Left lung (tissue), 10 donors: ENCODE measurements around the gene WNT3A. TPM values are rescaled to one million over a fixed set of nuclear protein-coding genes. Genes with fewer than 3 reads are reported as not detected.

Source experiments
- ATAC-seq: fragments of 200-7000 bp; cut with Tn5 transposase; one replicate; pipeline ENCODE4 v1.9.1; 2020; ENCODE audit warnings: moderate library complexity
- DNase-seq, 4 donors: peaks; one replicate each; pipeline ENCODE4 v3.0.0-alpha.2; 2013 to 2020
- H3K27ac ChIP-seq, 2 donors: fragments of 200-600 bp; sonication (generic) in 1 of 2; one replicate each; pipeline versions ENCODE4 v1.5.0 to v1.8.0; 2020 to 2021
- H3K27me3 ChIP-seq, 2 donors: fragments of 200-600 bp; sonication (generic) in 1 of 2; one replicate each; pipeline versions ENCODE4 v1.5.0 to v1.8.0; 2020 to 2021
- H3K36me3 ChIP-seq, 2 donors: fragments of 200-600 bp; sonication (generic) in 1 of 2; one replicate each; pipeline versions ENCODE4 v1.5.0 to v1.8.0; 2020 to 2021
- H3K4me1 ChIP-seq, 2 donors: fragments of 200-600 bp; one replicate each; pipeline ENCODE4 v1.8.0; 2021
- H3K4me3 ChIP-seq, 2 donors: fragments of 200-600 bp; sonication (generic) in 1 of 2; one replicate each; pipeline versions ENCODE4 v1.5.0 to v1.8.0; 2020 to 2021; ENCODE audit warnings: mild to moderate bottlenecking in 1 of 2
- H3K9me3 ChIP-seq, 2 donors: fragments of 200-600 bp; sonication (generic) in 1 of 2; one replicate each; pipeline versions ENCODE4 v1.5.0 to v1.8.0; 2020 to 2021
- CTCF ChIP-seq, 2 donors: fragments of 200-600 bp; sonication (generic) in 1 of 2; IDR thresholded peaks; one replicate each; pipeline versions ENCODE4 v1.5.0 to v1.8.0; 2021; ENCODE audit warnings: antibody characterized with exemption in 2 of 2
- intact Hi-C, 2 donors: fragments of 100-400 bp; cut with DNase I; formaldehyde crosslinking; loops; one replicate each; pipeline versions ENCODE4 v1.11.2 to v1.14.2; 2022
- polyA plus RNA-seq, 6 donors: library from polyadenylated mRNA; unstranded; fragments of 120-200 nt; gene quantifications; one replicate each; pipeline ENCODE4 v1.2.1, GENCODE V29; 2013; ENCODE audit not compliant: insufficient read length in 6 of 6
- total RNA-seq, 2 donors: library from RNA; stranded (reverse); fragmentation: NEBNext Ultra II Directional; extraction: Animal tissue kit (Norgen Biotek cat#: 25700); gene quantifications; one replicate each; pipeline ENCODE4 v1.2.1, GENCODE V29; 2021
- donor health status: DM: no; HTN: yes; CAD: no.
- donor health status: DM: no; HTN: no; CAD: no.

Gene WNT3A
- total and polyA plus RNA-seq, 8 donors = 0.06 to 1.5 (median 0.11) TPM; not detected in 2

- peaks cover 4 to 47% of the 10 kb centered on the region in 2 donors for H3K27me3 ChIP-seq
- no peak for ATAC-seq
Observed at GRCh38 chr1:228068359-228068758, 61.6 kb downstream of the WNT3A start.

GRCh38 chr1:228070173-228070572 is 63.4 kb downstream of the WNT3A start:
- no peaks in the 10 kb centered on the region for H3K36me3 ChIP-seq
- ATAC-seq = no peak
- no peak for TF ChIP-seq CTCF (IDR thresholded peaks at IDR 0.05)
- H3K4me3 ChIP-seq = no peak overlapping the region
- H3K27ac ChIP-seq = no peak overlapping the region
- no peaks in the 10 kb centered on the region for H3K4me1 ChIP-seq
- no peak for DNase-seq
- H3K27me3 ChIP-seq = peaks cover 4 to 44% of the 10 kb centered on the region in 2 donors
- intact Hi-C loops = no loop called here
- no peaks in the 10 kb centered on the region for H3K9me3 ChIP-seq

More at GRCh38 chr1:228068359-228068758, 61.6 kb downstream of the WNT3A start:
- Histone ChIP-seq H3K9me3 (no peaks in the 10 kb centered on the region), H3K4me1 (no peaks in the 10 kb centered on the region), H3K36me3 (no peaks in the 10 kb centered on the region), H3K27ac (no peak overlapping the region), H3K4me3 (no peak overlapping the region)
- no peak for DNase-seq
- intact Hi-C loops = no loop called here
- TF ChIP-seq CTCF (IDR thresholded peaks at IDR 0.05) = no peak

DNA sequence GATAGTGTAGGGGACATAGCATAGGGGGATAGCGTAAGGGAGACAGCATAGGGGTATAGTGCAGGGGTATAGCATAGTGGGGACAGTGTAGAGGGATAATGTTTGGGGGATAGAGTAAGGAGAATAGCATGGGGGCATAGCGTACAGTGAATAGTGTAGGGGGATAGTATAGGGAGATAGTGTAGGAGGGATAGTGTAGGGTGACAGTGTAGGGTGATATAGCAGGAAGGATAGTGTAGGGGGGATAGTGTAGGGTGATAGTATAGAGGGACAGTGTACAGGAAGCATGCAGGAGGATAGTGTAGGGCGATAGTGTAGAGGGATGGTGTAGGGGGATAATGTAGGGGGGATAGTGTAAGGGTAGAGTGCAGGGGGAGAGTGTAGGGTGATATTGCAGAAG is 64.1 kb downstream of the WNT3A start:
- DNase-seq = no peak
- intact Hi-C loops = no loop called here
- Histone ChIP-seq H3K27ac (no peak overlapping the region), H3K36me3 (no peaks in the 10 kb centered on the region), H3K4me3 (no peak overlapping the region), H3K27me3 (peaks cover 4 to 38% of the 10 kb centered on the region in 2 donors), H3K4me1 (no peaks in the 10 kb centered on the region), H3K9me3 (no peaks in the 10 kb centered on the region)
- no peak for ATAC-seq
- no peak for TF ChIP-seq CTCF (IDR thresholded peaks at IDR 0.05)

DNA sequence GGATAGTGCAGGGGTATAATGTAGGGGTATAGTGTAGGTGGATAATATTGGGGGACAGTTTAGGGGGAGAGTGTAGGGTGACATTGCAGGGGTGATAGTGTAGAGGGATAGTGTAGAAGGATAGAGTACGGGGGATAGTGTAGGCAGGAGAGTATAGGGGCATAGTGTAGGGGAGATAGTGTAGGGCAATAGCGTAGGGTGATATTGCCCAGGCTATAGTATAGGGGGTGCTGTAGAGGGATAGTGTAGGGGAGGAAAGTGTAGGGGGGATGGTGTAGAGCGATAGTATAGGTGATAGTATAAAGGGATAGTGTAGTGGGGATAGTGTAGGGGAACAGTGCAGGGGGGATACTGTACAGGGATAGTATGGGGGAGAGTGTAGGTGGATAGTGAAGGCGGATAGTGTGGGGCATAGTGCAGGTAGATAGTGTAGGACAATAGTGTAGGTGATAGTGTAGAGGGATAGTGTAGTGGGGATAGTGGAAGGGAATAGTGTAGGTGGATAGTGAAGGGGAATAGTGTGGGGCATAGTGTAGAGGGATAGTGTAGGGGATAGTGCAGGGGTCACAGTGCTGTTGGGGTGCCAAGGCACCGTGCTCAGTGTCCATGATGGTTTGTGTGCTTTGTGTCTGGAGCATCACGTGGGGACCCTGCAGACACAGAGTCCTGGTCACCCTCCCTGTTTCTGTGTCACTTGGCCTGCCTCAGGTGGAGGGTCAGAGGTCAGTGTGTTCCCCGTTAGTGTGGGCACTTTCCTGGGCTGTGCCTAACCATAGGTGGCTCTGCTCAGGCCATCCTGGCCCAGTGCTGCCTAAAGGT is 65.2 kb downstream of the WNT3A start:
- Histone ChIP-seq H3K27ac (no peak overlapping the region), H3K4me1 (no peaks in the 10 kb centered on the region), H3K9me3 (no peaks in the 10 kb centered on the region), H3K4me3 (no peak overlapping the region), H3K27me3 (peaks cover 4 to 26% of the 10 kb centered on the region in 2 donors), H3K36me3 (no peaks in the 10 kb centered on the region)
- intact Hi-C loops = no loop called here
- no peak for TF ChIP-seq CTCF (IDR thresholded peaks at IDR 0.05)
- ATAC-seq (no peak), DNase-seq (no peak)

DNA sequence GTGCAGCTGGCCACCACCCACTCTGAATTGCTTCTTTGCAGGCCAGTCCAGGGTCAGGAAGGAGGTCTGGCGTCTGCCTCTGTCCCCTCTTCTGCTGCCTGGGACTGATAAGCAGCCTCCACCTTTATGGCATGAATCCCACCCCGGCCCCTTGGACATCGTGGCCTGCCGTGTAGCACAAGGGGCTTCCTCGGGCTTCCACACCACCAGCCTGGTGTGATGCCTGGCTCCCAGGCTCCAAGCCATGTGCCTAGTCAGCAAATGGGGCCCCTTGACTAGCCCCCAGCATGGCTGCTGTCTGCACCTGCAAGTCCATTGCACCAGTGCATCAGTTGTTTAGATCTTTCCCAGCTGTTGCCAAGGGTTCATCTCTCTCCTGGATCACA is 65.9 kb downstream of the WNT3A start:
- TF ChIP-seq CTCF (IDR thresholded peaks at IDR 0.05) = no peak
- ATAC-seq = no peak

More for the DNA sequence above, 65.9 kb downstream of the WNT3A start:
- Histone ChIP-seq H3K4me1 (no peaks in the 10 kb centered on the region), H3K27ac (no peak overlapping the region), H3K36me3 (no peaks in the 10 kb centered on the region), H3K9me3 (no peaks in the 10 kb centered on the region), H3K4me3 (no peak overlapping the region), H3K27me3 (peaks cover 0 to 22% of the 10 kb centered on the region in 2 donors)
- intact Hi-C loops = no loop called here
- DNase-seq = peak in 1 of 4 donors; percentile 23
